ENCODE results near the gene AKAP12. TPM values are rescaled to one million over a fixed set of nuclear protein-coding genes. Genes with fewer than 3 reads are reported as not detected.

AKAP12 gene
- total RNA-seq, 3 donors from 2014 or later (not counting 1 experiment from before 2014, with no cell fraction given), result 0.07 to 17.6 (median 0.75) TPM

DNA sequence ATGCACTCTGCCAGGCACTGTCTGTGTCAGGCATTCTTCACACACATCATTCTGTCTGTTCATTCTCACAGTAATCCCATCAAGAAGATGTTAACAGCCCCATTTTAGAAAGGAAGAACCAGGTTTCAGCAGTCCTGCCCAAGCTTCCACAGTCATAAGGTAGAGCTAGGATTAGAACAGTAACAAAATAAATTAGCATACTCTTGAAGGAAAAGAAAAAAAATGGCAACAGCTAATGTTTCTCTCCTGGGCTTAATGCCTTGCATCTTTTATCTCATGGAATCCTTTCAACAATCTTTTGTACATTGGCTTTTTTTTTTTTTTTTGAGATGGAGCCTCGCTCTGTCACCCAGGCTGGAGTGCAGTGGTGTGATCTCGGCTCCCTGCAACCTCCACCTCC, 32.1 kb upstream of the AKAP12 start:
- DNase-seq, result no peak
- peaks cover 6% of the 10 kb centered on the region for H3K36me3 Mint-ChIP-seq
- H3K36me3 ChIP-seq (ENCODE audit: control insufficient read depth, insufficient read depth, low read length), result no peaks in the 10 kb centered on the region
- intact Hi-C loops (cut with micrococcal nuclease), result no loop called here
- no peak overlapping the region for H3K27ac Mint-ChIP-seq
- no peaks in the 10 kb centered on the region for H3K27me3 ChIP-seq (ENCODE audit: control insufficient read depth, insufficient read depth, low read length)
- no peak overlapping the region for H3K4me3 Mint-ChIP-seq
- no peak overlapping the region for H3K27ac ChIP-seq (ENCODE audit: low read length)
- peaks cover 13 to 22% of the 10 kb centered on the region in 2 donors for H3K27me3 Mint-ChIP-seq (ENCODE audit: low read depth in 2 of 2)
- H3K9me3 ChIP-seq (ENCODE audit: control insufficient read depth, insufficient read depth, low read length), result peaks cover 3% of the 10 kb centered on the region
- no peaks in the 10 kb centered on the region for H3K4me1 Mint-ChIP-seq
- H3K4me3 ChIP-seq (ENCODE audit: low read length), result no peak overlapping the region
- ATAC-seq, result no peak
- H3K4me1 ChIP-seq (ENCODE audit: control insufficient read depth, insufficient read depth, low read length), result no peaks in the 10 kb centered on the region
- H3K9me3 Mint-ChIP-seq, result peaks cover 0 to 2% of the 10 kb centered on the region in 2 donors
- whole genome bisulfite sequencing (ENCODE audit: insufficient coverage), result 90% methylated on average over 2 of the region's 2 CpGs
- TF ChIP-seq, protein P1, sequence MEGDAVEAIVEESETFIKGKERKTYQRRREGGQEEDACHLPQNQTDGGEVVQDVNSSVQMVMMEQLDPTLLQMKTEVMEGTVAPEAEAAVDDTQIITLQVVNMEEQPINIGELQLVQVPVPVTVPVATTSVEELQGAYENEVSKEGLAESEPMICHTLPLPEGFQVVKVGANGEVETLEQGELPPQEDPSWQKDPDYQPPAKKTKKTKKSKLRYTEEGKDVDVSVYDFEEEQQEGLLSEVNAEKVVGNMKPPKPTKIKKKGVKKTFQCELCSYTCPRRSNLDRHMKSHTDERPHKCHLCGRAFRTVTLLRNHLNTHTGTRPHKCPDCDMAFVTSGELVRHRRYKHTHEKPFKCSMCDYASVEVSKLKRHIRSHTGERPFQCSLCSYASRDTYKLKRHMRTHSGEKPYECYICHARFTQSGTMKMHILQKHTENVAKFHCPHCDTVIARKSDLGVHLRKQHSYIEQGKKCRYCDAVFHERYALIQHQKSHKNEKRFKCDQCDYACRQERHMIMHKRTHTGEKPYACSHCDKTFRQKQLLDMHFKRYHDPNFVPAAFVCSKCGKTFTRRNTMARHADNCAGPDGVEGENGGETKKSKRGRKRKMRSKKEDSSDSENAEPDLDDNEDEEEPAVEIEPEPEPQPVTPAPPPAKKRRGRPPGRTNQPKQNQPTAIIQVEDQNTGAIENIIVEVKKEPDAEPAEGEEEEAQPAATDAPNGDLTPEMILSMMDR (IDR thresholded peaks at IDR 0.05), result no peak

- ATAC-seq, result no peak
- intact Hi-C loops (cut with micrococcal nuclease), result no loop called here
- H3K9me3 ChIP-seq (ENCODE audit: control insufficient read depth, insufficient read depth, low read length), result peaks cover 3% of the 10 kb centered on the region
- H3K36me3 ChIP-seq (ENCODE audit: control insufficient read depth, insufficient read depth, low read length), result no peaks in the 10 kb centered on the region
- no peak overlapping the region for H3K4me3 ChIP-seq (ENCODE audit: low read length)
- H3K36me3 Mint-ChIP-seq, result peaks cover 6% of the 10 kb centered on the region
- TF ChIP-seq, protein P1 (IDR thresholded peaks at IDR 0.05), result no peak
- H3K27ac Mint-ChIP-seq, result no peak overlapping the region
- H3K4me3 Mint-ChIP-seq, result no peak overlapping the region
- H3K27me3 ChIP-seq (ENCODE audit: control insufficient read depth, insufficient read depth, low read length), result no peaks in the 10 kb centered on the region
- H3K27ac ChIP-seq (ENCODE audit: low read length), result no peak overlapping the region
- H3K9me3 Mint-ChIP-seq, result peaks cover 0 to 2% of the 10 kb centered on the region in 2 donors
- peaks cover 13 to 22% of the 10 kb centered on the region in 2 donors for H3K27me3 Mint-ChIP-seq (ENCODE audit: low read depth in 2 of 2)
- H3K4me1 Mint-ChIP-seq, result no peaks in the 10 kb centered on the region
- 67% methylated on average over 11 of the region's 11 CpGs for WGBS (ENCODE audit: insufficient coverage)
- no peaks in the 10 kb centered on the region for H3K4me1 ChIP-seq (ENCODE audit: control insufficient read depth, insufficient read depth, low read length)
- DNase-seq, result no peak
These were observed 30.5 kb upstream of the AKAP12 start for GRCh38 chr6:151209071-151209831.

DNA sequence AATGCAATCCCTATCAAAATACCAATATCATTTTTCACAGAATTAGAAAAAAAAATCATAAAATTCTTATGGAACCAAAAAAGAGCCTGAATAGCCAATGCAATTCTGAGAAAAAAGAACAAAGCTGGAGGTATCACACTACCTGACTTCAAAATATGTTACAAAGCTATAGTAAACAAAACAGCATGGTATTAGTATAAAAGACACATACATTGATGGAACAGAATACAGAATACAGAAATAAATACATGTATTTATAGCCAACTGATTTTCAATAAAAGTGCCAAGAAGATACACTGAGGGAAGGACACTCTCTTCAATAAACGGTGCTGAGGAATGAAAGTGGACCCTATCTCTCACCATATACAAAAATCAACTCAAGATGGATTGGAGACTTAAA, 28.7 kb upstream of the AKAP12 start:
- intact Hi-C loops (cut with micrococcal nuclease), result no loop called here
- H3K4me1 ChIP-seq (ENCODE audit: control insufficient read depth, insufficient read depth, low read length), result no peaks in the 10 kb centered on the region
- no peaks in the 10 kb centered on the region for H3K27me3 ChIP-seq (ENCODE audit: control insufficient read depth, insufficient read depth, low read length)
- H3K27ac ChIP-seq (ENCODE audit: low read length), result no peak overlapping the region
- H3K27ac Mint-ChIP-seq, result no peak overlapping the region
- no peak overlapping the region for H3K4me3 Mint-ChIP-seq
- H3K4me1 Mint-ChIP-seq, result no peaks in the 10 kb centered on the region
- TF ChIP-seq, protein P1 (IDR thresholded peaks at IDR 0.05), result no peak
- WGBS (ENCODE audit: insufficient coverage), result no CpG with 5 or more reads among the region's 1 CpG
- H3K36me3 ChIP-seq (ENCODE audit: control insufficient read depth, insufficient read depth, low read length), result no peaks in the 10 kb centered on the region
- H3K4me3 ChIP-seq (ENCODE audit: low read length), result no peak overlapping the region
- peaks cover 3% of the 10 kb centered on the region for H3K9me3 ChIP-seq (ENCODE audit: control insufficient read depth, insufficient read depth, low read length)
- ATAC-seq (no peak), DNase-seq (no peak)
- H3K27me3 Mint-ChIP-seq (ENCODE audit: low read depth in 2 of 2), result peaks cover 13 to 22% of the 10 kb centered on the region in 2 donors
- peaks cover 6% of the 10 kb centered on the region for H3K36me3 Mint-ChIP-seq
- H3K9me3 Mint-ChIP-seq, result peaks cover 0 to 2% of the 10 kb centered on the region in 2 donors

All from natural killer cell (primary cell).